ENCODE data around the gene GBP7. TPM values are rescaled to one million over a fixed set of nuclear protein-coding genes. Genes with fewer than 3 reads are reported as not detected.

Gene GBP7
- total RNA-seq, 1 experiment from 2014 or later, result not detected

DNA sequence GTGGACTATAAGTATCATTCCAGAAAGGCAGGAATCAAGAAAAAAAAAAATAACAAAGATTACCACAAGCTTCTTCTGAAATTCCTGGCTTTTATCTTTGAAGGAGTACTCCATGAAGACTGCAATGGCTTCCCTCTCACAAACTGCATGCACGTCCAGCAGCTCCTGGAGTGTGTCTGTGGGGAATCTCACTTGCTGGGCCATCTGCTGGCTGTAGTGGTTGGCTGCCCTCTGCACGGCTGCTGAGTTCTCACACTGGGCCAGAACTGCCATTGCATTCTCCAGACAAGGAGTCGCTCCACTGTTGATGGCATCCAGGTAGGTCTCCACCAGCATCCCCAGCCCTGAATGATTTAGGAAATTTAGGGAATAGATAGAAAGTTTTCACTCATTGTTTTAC is 26.6 kb downstream of the GBP7 start:
- POLR2A ChIA-PET, result no interaction called here

DNA sequence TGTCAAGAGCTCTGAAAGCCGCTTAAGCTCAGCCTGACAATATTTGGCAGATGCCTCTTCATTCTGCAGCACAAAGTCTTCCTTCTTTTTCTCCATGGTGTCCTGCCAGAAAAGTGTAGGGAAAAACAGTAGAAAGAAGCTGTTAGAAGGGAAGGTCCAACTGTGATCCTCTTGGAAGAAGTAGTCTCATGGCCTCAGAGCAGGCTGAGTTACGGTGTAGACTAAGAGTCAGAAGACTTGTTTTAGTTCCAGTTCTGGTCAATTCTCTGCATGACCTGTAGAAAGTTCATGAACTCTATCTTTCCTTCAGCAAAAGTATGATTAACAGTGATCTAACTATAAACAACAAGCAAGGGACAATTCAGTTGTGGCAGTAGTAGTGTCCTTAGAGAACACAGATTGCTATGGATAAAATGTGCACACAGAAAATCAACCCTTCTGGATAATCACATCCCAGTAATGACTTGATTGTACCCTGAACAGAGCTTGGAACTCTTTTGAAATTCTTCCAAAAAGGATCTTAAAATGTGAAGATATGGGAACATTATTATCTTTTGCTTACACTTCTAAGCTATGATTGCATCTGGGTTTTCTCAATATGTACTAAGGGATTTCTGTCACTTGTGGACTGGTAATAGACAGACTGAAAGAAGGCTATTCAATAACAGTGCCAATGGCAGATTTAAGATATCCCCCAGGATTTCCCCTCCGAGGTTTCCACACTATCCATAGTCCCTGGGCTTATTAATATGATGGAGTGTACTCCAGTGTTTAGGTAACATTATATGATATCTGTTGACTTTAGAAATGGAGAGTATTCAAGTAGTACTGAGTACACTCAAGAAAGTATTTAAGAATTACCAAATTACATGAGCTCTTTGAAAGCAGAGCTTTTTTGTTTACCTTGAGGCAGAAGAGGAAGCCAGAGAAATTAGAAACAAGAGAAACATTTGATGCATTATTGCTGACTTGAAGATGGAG is 27.8 kb downstream of the GBP7 start:
- intact Hi-C loops (cut with micrococcal nuclease), result loop anchor here (2.0 kb wide), 1 partner anchor 63 kb away; no protein-coding TSS in a partner anchor
- TF ChIP-seq, protein P1, sequence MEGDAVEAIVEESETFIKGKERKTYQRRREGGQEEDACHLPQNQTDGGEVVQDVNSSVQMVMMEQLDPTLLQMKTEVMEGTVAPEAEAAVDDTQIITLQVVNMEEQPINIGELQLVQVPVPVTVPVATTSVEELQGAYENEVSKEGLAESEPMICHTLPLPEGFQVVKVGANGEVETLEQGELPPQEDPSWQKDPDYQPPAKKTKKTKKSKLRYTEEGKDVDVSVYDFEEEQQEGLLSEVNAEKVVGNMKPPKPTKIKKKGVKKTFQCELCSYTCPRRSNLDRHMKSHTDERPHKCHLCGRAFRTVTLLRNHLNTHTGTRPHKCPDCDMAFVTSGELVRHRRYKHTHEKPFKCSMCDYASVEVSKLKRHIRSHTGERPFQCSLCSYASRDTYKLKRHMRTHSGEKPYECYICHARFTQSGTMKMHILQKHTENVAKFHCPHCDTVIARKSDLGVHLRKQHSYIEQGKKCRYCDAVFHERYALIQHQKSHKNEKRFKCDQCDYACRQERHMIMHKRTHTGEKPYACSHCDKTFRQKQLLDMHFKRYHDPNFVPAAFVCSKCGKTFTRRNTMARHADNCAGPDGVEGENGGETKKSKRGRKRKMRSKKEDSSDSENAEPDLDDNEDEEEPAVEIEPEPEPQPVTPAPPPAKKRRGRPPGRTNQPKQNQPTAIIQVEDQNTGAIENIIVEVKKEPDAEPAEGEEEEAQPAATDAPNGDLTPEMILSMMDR (IDR thresholded peaks at IDR 0.05; ENCODE audit: unreplicated experiment), result no peak
- no peak overlapping the region for H3K4me3 Mint-ChIP-seq (ENCODE audit: unreplicated experiment)
- no peak overlapping the region for H3K27ac Mint-ChIP-seq (ENCODE audit: low read depth, unreplicated experiment)
- H3K36me3 Mint-ChIP-seq (ENCODE audit: insufficient read depth, unreplicated experiment), result no peaks in the 10 kb centered on the region
- H3K9me3 Mint-ChIP-seq (ENCODE audit: unreplicated experiment), result no peaks in the 10 kb centered on the region
- no TSS peak for BruUV-seq (replicated peaks)
- H3K4me1 Mint-ChIP-seq (ENCODE audit: insufficient read depth, unreplicated experiment), result no peaks in the 10 kb centered on the region
- DNase-seq (ENCODE audit: unreplicated experiment), result no peak
- ChIA-PET CTCF (interaction anchor here (0.6 to 2.3 kb wide), 4 partner anchors 37 to 150 kb away, joined by 3 to 12 read pairs (median 3); no protein-coding TSS in a partner anchor), POLR2A (no interaction called here)
- no peaks in the 10 kb centered on the region for H3K27me3 Mint-ChIP-seq (ENCODE audit: insufficient read depth, unreplicated experiment)

More for the DNA sequence above, 26.6 kb downstream of the GBP7 start:
- CTCF ChIA-PET, result interaction anchor here (0.6 to 2.3 kb wide), 4 partner anchors 64 to 209 kb away, joined by 3 to 12 read pairs (median 3); no protein-coding TSS in a partner anchor
- Mint-ChIP-seq H3K27me3 (ENCODE audit: insufficient read depth, unreplicated experiment) (no peaks in the 10 kb centered on the region), H3K9me3 (ENCODE audit: unreplicated experiment) (no peaks in the 10 kb centered on the region), H3K4me3 (ENCODE audit: unreplicated experiment) (no peak overlapping the region), H3K27ac (ENCODE audit: low read depth, unreplicated experiment) (no peak overlapping the region), H3K36me3 (ENCODE audit: insufficient read depth, unreplicated experiment) (no peaks in the 10 kb centered on the region), H3K4me1 (ENCODE audit: insufficient read depth, unreplicated experiment) (no peaks in the 10 kb centered on the region)
- intact Hi-C loops (cut with micrococcal nuclease), result loop anchor here (2.0 kb wide), 1 partner anchor 64 kb away; no protein-coding TSS in a partner anchor
- TF ChIP-seq, protein P1 (IDR thresholded peaks at IDR 0.05; ENCODE audit: unreplicated experiment), result no peak
- DNase-seq (ENCODE audit: unreplicated experiment), result no peak
- BruUV-seq (replicated peaks), result no TSS peak

DNA sequence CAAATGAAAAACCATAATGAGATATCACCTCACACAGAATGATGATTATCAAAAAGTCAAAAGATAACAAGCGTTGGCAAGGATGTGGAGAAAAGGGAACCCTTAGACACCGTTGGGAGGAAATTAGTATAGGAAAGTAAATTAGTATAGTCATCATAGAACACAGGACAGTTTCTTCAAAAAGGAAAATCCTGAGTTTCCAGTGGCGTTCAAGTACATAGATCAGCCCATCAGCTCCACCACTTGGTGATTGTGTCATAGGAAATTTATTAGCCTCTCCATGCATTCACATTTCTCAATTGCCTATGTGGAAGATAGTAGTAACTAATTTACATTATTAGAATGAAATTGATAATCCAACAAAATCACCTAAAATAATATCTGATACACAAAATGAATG is 29.1 kb downstream of the GBP7 start:
- BruUV-seq (replicated peaks), result no TSS peak
- TF ChIP-seq, protein P1 (IDR thresholded peaks at IDR 0.05; ENCODE audit: unreplicated experiment), result no peak
- no peak overlapping the region for H3K4me3 Mint-ChIP-seq (ENCODE audit: unreplicated experiment)
- ChIA-PET CTCF (no interaction called here), POLR2A (no interaction called here)
- no peak for DNase-seq (ENCODE audit: unreplicated experiment)
- no peaks in the 10 kb centered on the region for H3K36me3 Mint-ChIP-seq (ENCODE audit: insufficient read depth, unreplicated experiment)
- H3K27ac Mint-ChIP-seq (ENCODE audit: low read depth, unreplicated experiment), result no peak overlapping the region
- H3K4me1 Mint-ChIP-seq (ENCODE audit: insufficient read depth, unreplicated experiment), result no peaks in the 10 kb centered on the region
- intact Hi-C loops (cut with micrococcal nuclease), result no loop called here
- no peaks in the 10 kb centered on the region for H3K27me3 Mint-ChIP-seq (ENCODE audit: insufficient read depth, unreplicated experiment)
- H3K9me3 Mint-ChIP-seq (ENCODE audit: unreplicated experiment), result no peaks in the 10 kb centered on the region

DNA sequence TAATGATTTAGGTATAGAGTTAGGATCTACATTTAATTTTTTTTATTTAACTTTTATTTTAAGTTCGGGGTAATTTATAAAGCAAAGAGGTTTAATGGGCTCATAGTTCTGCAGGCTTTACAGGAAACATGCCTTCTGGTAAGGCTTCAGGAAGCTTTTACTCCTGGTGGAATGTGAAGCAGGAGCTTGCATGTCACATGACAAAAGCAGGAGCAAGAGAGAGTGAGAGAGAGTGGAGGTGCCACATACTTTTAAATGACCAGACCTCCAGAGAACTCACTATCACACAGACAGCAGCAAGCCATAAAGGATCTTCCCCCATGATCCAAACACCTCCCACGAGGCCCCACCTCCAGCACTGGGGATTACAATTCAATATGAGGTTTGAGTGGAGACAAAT is 32.3 kb downstream of the GBP7 start:
- DNase-seq (ENCODE audit: unreplicated experiment), result no peak
- Mint-ChIP-seq H3K4me1 (ENCODE audit: insufficient read depth, unreplicated experiment) (no peaks in the 10 kb centered on the region), H3K4me3 (ENCODE audit: unreplicated experiment) (no peak overlapping the region), H3K27me3 (ENCODE audit: insufficient read depth, unreplicated experiment) (no peaks in the 10 kb centered on the region), H3K9me3 (ENCODE audit: unreplicated experiment) (no peaks in the 10 kb centered on the region), H3K36me3 (ENCODE audit: insufficient read depth, unreplicated experiment) (no peaks in the 10 kb centered on the region), H3K27ac (ENCODE audit: low read depth, unreplicated experiment) (no peak overlapping the region)
- intact Hi-C loops (cut with micrococcal nuclease), result no loop called here
- TF ChIP-seq, protein P1 (IDR thresholded peaks at IDR 0.05; ENCODE audit: unreplicated experiment), result no peak
- BruUV-seq (replicated peaks), result no TSS peak
- POLR2A ChIA-PET, result no interaction called here
- CTCF ChIA-PET, result no interaction called here
